Measurements from ENCODE around the gene BCAP31. TPM values are rescaled to one million over a fixed set of nuclear protein-coding genes. Genes with fewer than 3 reads are reported as not detected.
A peak's percentile ranks its signal among the peaks of the same experiment; 100 is the strongest.
"Not testable (repeated sequence)": the region's sequence is repeated elsewhere in the genome, so short reads cannot be mapped to it uniquely, and the experiment has no call there.

Gene BCAP31
- total RNA-seq, 1 donor from 2014 or later: 124 TPM

DNA sequence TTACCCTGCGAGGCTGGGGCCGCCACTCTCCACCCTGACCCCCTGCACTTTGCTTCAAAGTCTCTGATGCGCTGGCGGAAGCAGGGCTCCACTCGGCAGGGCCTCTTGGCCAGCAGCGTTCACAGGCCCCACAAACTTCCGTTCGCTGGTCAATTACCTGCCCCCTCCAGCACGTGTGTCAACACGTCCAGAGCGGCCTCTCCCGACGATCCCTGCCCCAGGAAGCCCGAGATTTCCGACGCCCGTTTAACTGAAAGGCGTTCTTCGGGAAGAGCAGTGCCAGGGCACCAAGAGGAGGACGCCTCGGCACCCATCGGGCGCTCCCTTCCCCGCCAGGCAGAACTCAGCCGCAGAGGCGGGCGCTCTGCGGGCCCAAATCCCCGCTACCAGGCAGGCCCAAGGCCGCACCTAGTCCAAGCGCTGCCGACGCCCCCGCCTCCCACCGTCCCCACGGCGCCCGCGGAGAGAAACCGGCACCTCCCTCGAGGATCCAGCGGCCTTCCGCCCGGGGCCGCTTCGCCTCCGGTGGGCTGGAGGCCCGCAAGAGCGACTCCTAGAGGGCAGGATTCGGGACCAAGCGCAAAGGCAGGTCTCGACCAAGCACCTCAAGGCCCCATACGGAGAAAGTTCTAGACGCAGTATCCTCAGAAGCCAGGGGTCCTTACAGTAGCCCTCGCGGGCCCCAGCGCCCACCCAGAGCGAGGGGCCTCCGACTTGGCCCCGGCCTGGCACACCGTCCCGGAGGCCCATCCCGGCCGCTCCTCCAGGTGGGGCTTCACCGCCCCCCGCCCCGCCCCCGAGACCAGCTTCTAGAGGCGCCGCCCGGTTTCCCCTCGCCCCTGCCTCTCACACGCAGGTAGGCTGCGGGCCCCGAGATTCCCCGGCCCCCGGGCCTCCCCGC lies 586 bp downstream of the BCAP31 start:
- DNase-seq (ENCODE audit: low spot score) (no peak), ATAC-seq (no peak)
- intact Hi-C loops (cut with DNase I): no loop called here

DNA sequence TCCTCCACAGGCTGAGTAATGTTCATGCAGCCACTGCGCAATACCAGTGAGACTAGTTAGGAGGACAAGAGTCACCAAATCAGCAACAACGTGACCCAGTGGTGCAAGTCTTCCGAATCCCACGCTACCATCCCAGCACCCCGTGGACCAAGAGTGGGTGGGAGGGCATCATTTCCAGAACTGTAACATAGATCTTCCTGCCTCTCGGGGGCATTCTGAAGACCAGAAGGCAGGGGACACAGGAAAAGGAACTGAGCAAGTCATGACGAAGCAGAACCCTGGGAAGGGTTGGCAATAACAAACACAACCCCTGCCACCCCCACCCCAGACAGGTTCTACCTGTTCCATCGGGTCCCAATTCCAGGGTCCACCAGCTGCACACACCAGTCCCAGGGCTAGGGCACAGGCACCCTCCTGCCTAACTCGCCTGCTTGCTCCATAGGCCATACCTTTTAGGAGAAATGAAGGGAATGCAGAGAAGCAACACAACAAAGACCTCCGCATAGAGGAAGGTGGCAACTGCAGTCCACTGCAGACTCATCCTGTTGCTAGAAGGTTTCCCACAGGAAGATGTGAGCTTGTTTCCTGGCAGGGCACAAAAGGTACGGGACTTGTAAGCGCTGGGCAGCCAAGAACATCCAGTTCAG lies 1.4 kb downstream of the BCAP31 start:
- intact Hi-C loops (cut with DNase I): no loop called here
- no peak for DNase-seq (ENCODE audit: low spot score)
- no peak for ATAC-seq

DNA sequence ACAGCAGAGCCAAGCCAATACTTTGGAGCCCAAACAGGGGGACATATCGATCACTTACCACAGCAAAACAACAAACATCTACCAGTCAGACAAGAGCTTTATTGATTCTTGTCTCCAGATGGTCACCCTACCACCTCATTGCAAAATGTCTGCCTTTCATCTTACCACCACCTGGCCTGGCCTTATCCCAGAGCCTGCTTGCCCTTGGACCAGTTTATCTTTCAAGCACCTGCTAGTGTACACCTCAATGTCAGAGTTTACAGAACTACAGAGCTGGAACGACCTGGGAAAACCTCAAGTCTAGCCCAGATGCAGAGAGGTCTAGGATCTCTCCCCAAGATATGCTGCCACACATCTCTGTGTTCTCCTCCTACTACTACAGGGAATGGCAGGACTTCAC lies 4.5 kb downstream of the BCAP31 start:
- ATAC-seq: no peak
- DNase-seq (ENCODE audit: low spot score): no peak
- intact Hi-C loops (cut with DNase I): no loop called here

DNA sequence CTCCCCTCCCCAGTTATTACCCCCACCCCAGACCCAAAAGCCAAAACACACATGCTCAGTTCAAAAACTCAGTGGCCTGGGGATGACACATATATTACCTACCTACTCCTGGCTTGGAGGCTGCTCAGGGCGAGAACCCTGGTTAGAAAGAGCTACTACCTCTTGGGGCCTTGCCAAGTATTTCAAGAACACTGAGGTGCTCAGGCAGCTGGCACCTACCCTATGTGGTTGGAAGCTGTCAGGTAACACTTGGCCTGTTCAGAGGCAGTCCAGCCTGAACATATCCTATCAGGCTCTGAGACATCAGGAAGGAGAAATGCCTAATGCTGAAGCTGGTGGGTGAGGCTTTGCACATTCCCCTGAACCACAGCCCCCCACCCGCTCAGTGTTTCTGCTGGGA lies 4.9 kb downstream of the BCAP31 start:
- intact Hi-C loops (cut with DNase I): no loop called here
- no peak for DNase-seq (ENCODE audit: low spot score)
- no peak for ATAC-seq

DNA sequence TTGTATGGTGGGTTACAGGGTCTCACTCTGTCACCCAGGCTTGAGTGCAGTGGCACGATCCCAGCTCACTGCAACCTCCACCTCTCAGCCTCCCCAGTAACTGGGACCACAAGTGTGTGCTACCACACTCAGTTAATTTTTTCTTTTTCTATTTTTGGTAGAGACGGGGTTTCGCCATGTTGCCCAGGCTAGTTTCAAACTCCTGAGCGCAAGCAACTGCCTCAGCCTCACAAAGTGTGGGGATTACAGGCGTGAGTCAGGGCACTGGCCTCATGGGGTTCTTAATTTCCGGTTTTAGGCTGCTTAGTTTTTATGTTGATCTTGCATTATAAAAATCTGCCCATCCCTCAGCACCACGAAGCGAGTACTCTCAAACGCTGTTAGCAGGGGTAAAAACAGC lies 6.7 kb downstream of the BCAP31 start:
- ATAC-seq (no peak), DNase-seq (ENCODE audit: low spot score) (no peak)
- intact Hi-C loops (cut with DNase I): no loop called here

DNA sequence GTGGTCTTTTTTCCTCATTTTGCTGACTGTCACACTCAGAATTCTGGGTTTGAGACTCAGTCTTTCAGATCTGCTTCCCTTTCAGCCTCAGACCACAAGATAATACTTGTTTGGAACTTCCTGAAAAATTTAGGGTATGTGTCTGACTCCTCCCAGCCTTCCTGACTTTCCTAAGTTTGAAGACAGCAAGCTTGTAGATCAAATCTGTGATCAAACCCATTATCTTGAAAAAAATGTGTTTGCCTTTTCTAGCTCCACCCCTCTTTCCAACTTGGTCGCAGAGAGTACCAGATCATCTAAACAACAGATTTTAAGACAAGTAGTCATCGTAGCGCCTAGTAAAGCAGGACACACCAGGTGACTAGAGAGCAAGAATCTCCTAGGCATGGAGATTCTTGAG lies 9.9 kb downstream of the BCAP31 start:
- intact Hi-C loops (cut with DNase I): no loop called here
- no peak for ATAC-seq
- DNase-seq (ENCODE audit: low spot score): no peak

DNA sequence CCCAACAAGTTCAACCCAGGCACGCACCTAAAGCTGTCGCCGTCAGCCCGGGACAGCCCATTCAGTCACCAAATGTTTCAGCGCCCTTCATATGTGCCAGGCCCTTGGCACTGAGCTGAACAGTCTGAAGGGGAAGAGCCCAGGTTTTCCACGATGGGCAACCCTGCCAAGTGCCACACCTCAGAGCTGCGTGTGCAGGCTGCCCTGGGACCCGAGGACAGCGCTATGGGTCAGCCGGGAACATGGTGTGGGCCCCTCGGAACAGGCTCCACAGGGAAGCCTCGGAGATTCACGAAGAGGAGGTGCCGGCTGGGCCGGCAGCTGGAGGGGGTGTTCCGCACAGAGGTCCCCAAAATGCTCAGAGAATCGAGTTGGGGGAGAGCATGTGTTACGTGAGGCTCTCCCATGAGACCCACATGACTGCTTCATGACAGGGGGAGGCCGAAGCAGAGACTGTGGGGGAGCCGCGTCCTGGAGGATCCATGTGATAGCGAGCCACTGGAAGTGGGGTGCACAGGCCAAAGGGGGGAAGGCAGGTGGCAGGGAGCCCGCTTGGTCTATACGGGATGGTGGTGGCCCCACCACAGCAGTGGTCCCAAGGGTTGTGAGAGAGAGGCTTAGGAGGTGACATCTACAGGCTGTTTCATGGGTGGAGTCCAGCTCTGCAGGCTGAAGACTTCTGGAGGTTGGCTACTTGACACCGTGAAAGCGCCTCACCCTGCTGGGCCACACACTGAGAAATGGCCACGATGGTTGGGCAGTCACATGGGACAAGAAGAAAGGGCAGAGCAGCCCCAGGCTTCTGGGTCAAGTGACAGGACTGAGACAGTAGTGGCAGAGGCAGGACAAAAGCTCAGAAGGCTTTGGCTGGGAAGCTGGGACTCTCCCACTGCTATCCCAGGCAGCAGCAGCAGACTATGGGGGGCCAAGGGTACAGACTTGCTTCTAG lies 14.2 kb downstream of the BCAP31 start:
- no peak for DNase-seq (ENCODE audit: low spot score)
- intact Hi-C loops (cut with DNase I): no loop called here
- no peak for ATAC-seq

DNA sequence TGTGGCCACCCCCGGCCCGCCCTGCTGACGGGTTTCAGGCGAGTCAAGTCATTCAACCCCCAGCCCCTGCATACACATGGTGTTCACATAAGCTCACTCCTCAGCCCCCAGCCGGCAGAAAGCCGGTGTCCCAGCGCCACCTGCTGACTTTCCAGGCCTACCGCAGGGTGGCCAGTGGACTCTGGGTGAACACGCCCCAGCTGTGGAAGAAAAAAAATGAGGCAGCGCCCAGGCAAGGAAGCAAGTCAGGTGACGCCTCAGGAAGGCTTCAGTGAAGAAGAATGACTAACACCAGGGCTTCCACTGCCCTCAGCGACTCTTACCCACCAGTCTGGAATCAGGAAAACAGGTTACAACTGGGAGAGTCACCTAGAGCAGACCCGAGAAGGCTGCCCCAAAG lies 15.8 kb downstream of the BCAP31 start:
- peak; percentile 93 for ATAC-seq
- intact Hi-C loops (cut with DNase I): no loop called here
- peak; percentile 82 for DNase-seq (ENCODE audit: low spot score)

DNA sequence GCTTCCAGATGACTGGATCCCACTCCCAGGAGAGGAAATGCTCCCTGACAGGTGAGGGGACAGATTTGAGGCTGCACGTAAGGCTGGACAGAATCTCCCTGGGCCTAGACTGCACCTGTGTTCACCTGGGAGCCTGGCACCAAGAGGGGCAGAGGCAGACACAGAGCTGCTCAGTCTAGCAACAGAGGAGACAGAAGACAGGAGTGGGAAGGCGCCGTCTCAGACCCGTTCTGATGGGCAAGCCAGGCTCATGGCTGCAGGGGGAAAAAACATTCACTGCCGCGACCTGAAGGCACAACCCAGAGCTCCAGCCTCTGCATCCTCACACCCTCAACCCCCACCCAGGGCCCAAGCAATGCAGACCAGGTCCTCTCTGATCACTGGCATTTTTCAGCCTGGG lies 16.8 kb downstream of the BCAP31 start:
- intact Hi-C loops (cut with DNase I): no loop called here
- DNase-seq (ENCODE audit: low spot score) (no peak), ATAC-seq (no peak)

DNA sequence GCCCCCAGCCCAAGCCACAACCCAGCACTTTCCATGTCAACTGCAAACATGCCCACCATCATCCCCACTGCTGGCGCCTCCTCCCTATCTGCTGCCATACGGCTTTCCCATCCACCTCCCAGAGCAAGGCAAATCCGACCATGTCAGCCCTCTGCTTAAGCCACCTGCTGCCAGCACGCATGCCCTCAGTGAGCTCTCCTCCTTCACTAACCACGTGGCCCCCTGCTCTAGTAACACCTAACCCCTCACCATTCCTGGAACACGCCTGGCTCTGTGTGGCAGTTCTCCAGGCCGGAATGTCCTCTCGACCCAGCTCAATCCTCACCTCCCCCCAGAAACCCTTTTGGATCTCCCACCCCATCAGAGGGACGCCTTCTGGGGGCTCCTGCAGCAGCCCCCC lies 17.4 kb downstream of the BCAP31 start:
- intact Hi-C loops (cut with DNase I): no loop called here
- ATAC-seq: no peak
- no peak for DNase-seq (ENCODE audit: low spot score)

DNA sequence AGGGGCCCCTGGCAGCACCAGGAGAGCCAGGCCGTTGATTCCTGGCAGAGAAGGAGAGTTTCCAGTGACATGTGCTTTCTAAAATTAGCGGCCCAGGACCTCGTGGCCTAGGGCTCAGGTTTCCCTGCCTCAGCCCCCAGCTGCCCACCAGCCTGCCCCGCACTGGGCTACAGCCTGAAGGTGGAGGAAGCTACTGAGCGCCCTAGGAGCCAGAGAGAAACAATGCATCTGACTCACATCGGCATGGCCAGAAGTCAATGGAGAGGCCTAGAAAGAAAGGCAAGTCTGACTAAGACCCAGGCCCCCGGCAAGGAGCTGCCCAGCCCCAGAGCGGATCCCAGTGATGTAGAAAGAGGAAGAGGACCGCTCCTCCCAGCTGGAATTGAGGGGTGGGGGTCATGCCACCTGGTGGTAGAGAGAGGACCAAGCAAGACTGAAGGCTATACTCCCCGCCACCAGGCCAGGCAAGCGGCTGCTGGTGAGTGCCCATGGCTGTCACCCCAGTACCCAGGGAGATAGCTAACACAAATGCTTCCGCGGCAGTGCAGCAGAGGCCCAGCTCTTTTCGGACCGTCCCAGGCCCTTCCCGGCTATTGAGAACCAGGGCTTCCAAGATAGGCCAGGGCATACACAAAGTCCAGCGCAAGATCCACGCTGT lies 18.7 kb downstream of the BCAP31 start:
- DNase-seq (ENCODE audit: low spot score); ATAC-seq; intact Hi-C loops (cut with DNase I): not testable (repeated sequence)

DNA sequence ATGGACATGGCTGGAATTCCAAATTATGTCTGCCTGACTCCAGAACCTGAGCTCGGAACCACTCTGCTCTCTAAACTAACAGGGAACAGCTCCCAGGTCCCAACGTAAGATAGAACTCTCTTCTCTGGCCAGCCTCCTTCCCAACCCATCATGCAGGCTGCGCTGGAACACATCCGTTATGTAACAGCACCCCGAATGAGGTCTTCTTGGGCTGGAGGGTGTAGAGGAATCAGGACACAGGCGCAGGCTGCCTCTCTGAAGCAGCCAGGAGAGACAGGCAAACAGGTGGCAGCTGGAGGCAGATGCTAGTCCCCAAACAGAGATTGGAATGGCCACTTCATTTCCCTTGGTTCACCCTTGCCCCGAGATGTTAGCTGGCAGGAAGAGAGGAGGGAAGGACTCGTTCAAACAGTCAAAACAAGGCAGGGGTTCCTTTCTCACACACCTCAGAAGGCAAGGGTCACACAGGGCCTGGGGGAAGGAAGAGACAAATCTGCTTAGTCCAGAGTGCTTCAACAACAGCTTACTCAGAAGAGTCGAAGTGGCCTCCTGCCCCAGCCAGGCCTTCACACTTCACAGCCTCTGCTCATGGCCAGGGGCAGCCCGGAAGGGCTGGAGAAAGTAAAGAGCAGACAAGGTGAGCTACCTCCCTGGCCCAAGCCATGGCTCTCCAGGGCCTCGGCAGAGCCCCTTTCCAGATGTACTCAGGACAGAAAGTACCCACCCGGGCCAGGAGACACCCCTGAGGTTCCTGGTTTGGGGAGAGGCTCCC lies 19.4 kb downstream of the BCAP31 start:
- ATAC-seq; DNase-seq (ENCODE audit: low spot score); intact Hi-C loops (cut with DNase I): not testable (repeated sequence)

DNA sequence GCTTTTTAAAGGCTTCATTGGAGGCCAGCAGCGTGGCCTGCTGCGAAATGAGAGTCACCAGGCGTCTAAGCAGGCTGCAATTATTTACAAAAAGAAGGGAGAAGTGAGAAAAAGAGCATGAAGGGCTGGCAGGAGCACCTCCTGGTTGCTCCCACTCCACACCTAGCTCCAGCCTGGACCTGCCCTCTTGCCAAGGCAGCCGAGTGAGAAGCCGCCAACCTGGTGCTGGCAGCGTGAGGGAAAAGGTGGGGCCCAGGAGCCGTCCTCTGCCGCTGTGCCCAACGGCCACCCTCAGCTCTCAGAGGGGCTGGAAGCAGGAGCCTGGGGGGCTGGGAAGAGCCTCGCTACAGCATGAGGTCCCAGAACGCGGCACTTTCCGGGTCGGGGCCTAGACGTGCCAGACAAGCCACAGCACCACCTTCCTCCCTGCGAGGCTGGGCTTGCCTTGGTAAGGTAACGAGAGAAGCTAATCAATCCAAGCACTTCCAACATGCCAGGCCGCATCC lies 20.1 kb downstream of the BCAP31 start:
- no peak for DNase-seq (ENCODE audit: low spot score)
- no peak for ATAC-seq
- intact Hi-C loops (cut with DNase I): no loop called here

DNA sequence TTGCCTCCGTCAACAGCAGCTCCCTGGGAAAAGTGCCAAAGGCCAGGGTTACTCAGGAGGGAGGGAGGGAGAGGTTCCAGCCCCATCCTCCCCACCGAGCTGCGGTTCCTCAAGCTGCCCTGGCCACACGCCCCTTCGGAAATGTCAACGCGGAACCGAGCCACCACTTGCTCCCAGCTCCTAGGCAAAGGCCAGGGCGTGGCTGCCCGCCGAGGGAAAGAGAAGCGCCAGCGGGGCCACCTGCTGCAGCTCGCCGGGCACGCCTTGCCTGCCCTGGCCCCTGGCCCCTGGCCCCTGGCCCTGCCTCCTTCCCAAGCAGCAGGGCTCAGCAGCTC lies 21.2 kb downstream of the BCAP31 start:
- ATAC-seq (peak; percentile 56), DNase-seq (ENCODE audit: low spot score) (peak; percentile 79)
- intact Hi-C loops (cut with DNase I): no loop called here

DNA sequence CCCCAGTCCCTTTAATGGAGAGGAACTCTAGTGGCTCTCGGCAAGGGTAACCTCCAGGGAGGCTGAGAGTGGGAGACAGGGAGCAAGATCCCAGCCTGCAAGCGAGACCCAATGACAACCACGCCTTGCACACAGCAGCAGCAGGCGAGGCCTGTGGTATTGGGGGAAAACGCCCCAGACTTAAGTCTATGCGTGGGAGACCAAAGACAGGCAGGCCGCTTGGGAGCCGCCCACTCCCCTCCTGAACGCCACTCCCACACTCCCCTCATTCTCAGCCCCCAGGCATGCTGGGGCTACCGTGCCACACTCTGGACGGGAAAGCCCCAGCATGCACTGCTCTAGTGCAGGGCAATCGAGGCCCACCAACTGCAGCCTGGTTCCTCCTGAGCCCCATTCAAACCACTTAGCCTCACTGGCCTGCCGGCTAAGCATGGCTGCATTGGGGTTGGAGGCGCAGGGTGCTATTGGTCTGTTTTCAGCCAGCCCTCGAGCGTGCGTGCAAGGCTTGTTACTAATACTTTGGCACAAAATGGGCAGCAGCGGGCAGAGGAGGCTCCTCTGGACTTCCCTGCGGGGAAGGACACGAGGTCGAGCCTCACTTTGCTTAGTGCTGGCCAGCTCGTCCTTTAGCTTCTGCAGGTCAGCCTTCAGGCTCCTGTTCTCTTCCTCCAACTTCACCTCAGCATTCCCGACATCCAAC lies 21.7 kb downstream of the BCAP31 start:
- DNase-seq (ENCODE audit: low spot score): no peak
- no peak for ATAC-seq
- intact Hi-C loops (cut with DNase I): no loop called here

DNA sequence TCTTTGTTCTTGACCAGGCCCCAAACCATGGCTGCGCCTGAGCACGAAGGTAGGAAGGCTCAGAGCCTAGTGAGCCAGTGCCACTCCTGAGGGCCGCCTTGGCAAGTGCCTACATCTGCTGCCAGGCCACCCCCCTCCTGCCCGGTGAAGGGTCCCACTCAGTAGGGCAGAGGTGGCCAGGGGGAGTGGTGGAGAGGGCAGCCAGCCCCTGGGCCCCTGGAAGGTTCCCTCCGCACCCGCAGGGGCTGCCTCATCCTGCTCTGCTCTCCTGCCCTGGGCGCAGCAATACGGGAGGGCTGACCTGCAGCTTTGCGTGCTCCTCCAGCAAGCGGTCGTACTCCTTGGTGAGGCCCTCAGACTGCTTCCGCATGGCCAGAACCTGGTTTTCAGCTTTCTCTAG lies 22.5 kb downstream of the BCAP31 start:
- no peak for ATAC-seq

DNA sequence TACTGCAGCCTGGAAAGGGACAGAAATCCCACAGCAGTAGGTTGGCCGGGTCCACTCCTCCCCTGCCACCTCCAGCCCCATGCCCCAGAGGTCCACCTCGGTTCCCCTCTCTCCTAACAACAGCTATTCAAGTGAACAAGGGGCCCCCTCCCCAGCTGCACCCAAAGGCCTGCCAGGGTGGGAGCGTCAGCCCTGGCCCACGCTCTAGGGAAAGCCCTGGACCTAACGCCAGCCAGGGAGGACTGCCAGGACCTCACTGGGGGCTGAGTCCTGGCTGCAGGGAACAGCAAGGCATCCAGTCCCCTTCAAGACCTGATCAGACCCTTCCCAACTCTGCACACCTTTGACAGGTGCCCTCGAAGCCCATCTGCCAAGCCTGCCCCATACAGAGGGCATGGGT lies 23.2 kb downstream of the BCAP31 start:
- intact Hi-C loops (cut with DNase I): no loop called here
- DNase-seq (ENCODE audit: low spot score) (no peak), ATAC-seq (no peak)

More for the DNA sequence above, 22.5 kb downstream of the BCAP31 start:
- no peak for DNase-seq (ENCODE audit: low spot score)
- intact Hi-C loops (cut with DNase I): no loop called here

Data from sciatic nerve (tissue), 2 donors.